WTC11 (cell line): Measurements from ENCODE around the gene TEP1. TPM values are rescaled to one million over a fixed set of nuclear protein-coding genes. Genes with fewer than 3 reads are reported as not detected.

Experiments used
- ATAC-seq: fragments of 200-7000 bp; cut with Tn5 transposase; 2 replicates; pipeline ENCODE4 v1.10.0; 2021; ENCODE audit warnings: mild to moderate bottlenecking, moderate library complexity
- CTCF ChIA-PET: fragments of 300-600 bp; sonication (Branson Sonifier 250); formaldehyde crosslinking; loops from one replicate; lab custom pipeline; 2021; ENCODE audit warnings: antibody characterized with exemption; lab: Charles Lee
- POLR2A ChIA-PET: fragments of 350-600 bp; sonication (Branson Sonifier 250); formaldehyde crosslinking; loops from one replicate; lab custom pipeline; 2021; ENCODE audit warnings: antibody characterized with exemption; lab: Charles Lee
- DNase-seq: peaks from one replicate; pipeline ENCODE4 v3.0.0; 2021; ENCODE audit warnings: low spot score
- H3K27ac Mint-ChIP-seq: 2 replicates; pipeline ENCODE4 v1.8.0; 2021; ENCODE audit warnings: mixed read lengths
- H3K27me3 Mint-ChIP-seq: 2 replicates; pipeline ENCODE4 v1.8.0; 2021; ENCODE audit warnings: low read depth, mild to moderate bottlenecking, moderate library complexity, mixed read lengths
- H3K36me3 Mint-ChIP-seq: 2 replicates; pipeline ENCODE4 v1.8.0; 2021; ENCODE audit warnings: mixed read lengths
- H3K4me1 Mint-ChIP-seq: 2 replicates; pipeline ENCODE4 v1.8.0; 2022; ENCODE audit warnings: mixed read lengths
- H3K4me3 Mint-ChIP-seq: 2 replicates; pipeline ENCODE4 v1.8.0; 2021; ENCODE audit warnings: mild to moderate bottlenecking, moderate library complexity, mixed read lengths
- H3K9me3 Mint-ChIP-seq: 2 replicates; pipeline ENCODE4 v1.8.0; 2021; ENCODE audit warnings: mixed read lengths
- ATF3 ChIP-seq: sonication (generic); formaldehyde crosslinking; conservative IDR thresholded peaks from 2 replicates; pipeline ENCODE4 v1.8.1; 2022; ENCODE audit warnings: mild to moderate bottlenecking, missing genetic modification reagents
- ATF6 ChIP-seq: sonication (generic); formaldehyde crosslinking; IDR thresholded peaks from 2 replicates; pipeline ENCODE4 v1.8.1; 2023; ENCODE audit warnings: mild to moderate bottlenecking, missing genetic modification reagents
- CBFB ChIP-seq: sonication (generic); formaldehyde crosslinking; IDR thresholded peaks from 2 replicates; pipeline ENCODE4 v1.8.1; 2022; ENCODE audit warnings: mild to moderate bottlenecking, low read depth, missing genetic modification reagents
- ESRRA ChIP-seq: sonication (generic); formaldehyde crosslinking; IDR thresholded peaks from 2 replicates; pipeline ENCODE4 v1.8.1; 2022; ENCODE audit warnings: mild to moderate bottlenecking, missing genetic modification reagents, borderline replicate concordance
- FOXK1 ChIP-seq: sonication (generic); formaldehyde crosslinking; IDR thresholded peaks from 2 replicates; pipeline ENCODE4 v1.8.0; 2022; ENCODE audit warnings: mild to moderate bottlenecking, moderate library complexity, missing genetic modification reagents
- JUN ChIP-seq: sonication (generic); formaldehyde crosslinking; IDR thresholded peaks from 2 replicates; pipeline ENCODE4 v1.8.0; 2023; ENCODE audit warnings: mild to moderate bottlenecking, missing genetic modification reagents
- NFE2L1 ChIP-seq: sonication (generic); formaldehyde crosslinking; IDR thresholded peaks from 2 replicates; pipeline ENCODE4 v1.8.1; 2023; ENCODE audit warnings: missing genetic modification reagents
- OVOL2 ChIP-seq: fragments of 250-450 bp; sonication (Bioruptor Pico); IDR thresholded peaks from 2 replicates; pipeline ENCODE4 v1.9.0; 2021; ENCODE audit warnings: mild to moderate bottlenecking, borderline replicate concordance
- SMAD3 ChIP-seq: sonication (generic); formaldehyde crosslinking; IDR thresholded peaks from 2 replicates; pipeline ENCODE4 v1.8.0; 2022; ENCODE audit warnings: missing genetic modification reagents, mild to moderate bottlenecking, borderline replicate concordance
- SOX15 ChIP-seq: fragments of 250-450 bp; sonication (Bioruptor Pico); IDR thresholded peaks from 2 replicates; pipeline ENCODE4 v1.9.0; 2021; ENCODE audit warnings: mild to moderate bottlenecking
- TEAD4 ChIP-seq: sonication (generic); formaldehyde crosslinking; IDR thresholded peaks from 2 replicates; pipeline ENCODE4 v1.8.0; 2022; ENCODE audit warnings: mild to moderate bottlenecking, missing genetic modification reagents
- ZMAT4 ChIP-seq: fragments of 250-450 bp; sonication (Bioruptor Pico); IDR thresholded peaks from 2 replicates; pipeline ENCODE4 v1.9.0; 2021; ENCODE audit warnings: mild to moderate bottlenecking
- ZNF138 ChIP-seq: sonication (generic); formaldehyde crosslinking; conservative IDR thresholded peaks from 2 replicates; pipeline ENCODE4 v1.8.1; 2022; ENCODE audit warnings: mild to moderate bottlenecking, moderate library complexity, missing genetic modification reagents
- ZNF281 ChIP-seq: sonication (generic); formaldehyde crosslinking; IDR thresholded peaks from 2 replicates; pipeline ENCODE4 v1.8.0; 2023; ENCODE audit warnings: mild to moderate bottlenecking, missing genetic modification reagents
- ZNF317 ChIP-seq: sonication (generic); formaldehyde crosslinking; IDR thresholded peaks from 2 replicates; pipeline ENCODE4 v1.8.1; 2023; ENCODE audit warnings: low read depth, mild to moderate bottlenecking, moderate library complexity, missing genetic modification reagents, borderline replicate concordance
- total RNA-seq: library from RNA; stranded (reverse); gene quantifications from 3 replicates; pipeline ENCODE4 v1.2.3, GENCODE V29; 2021
- TF ChIP-seq, protein P1 (sequence below): sonication (generic); formaldehyde crosslinking; IDR thresholded peaks from 2 replicates; pipeline ENCODE4 v1.8.1; 2023; ENCODE audit warnings: mild to moderate bottlenecking, missing genetic modification reagents
- TF ChIP-seq, protein P2 (sequence below): fragments of 250-450 bp; sonication (Bioruptor Pico); IDR thresholded peaks from 2 replicates; pipeline ENCODE4 v1.9.0; 2021; ENCODE audit warnings: moderate library complexity, mild to moderate bottlenecking, inconsistent platforms, borderline replicate concordance
- TF ChIP-seq, protein P3 (sequence below): sonication (generic); formaldehyde crosslinking; IDR thresholded peaks from 2 replicates; pipeline ENCODE4 v1.8.1; 2023; ENCODE audit warnings: mild to moderate bottlenecking, missing genetic modification reagents, moderate library complexity
- TF ChIP-seq, protein P4 (sequence below): sonication (generic); formaldehyde crosslinking; IDR thresholded peaks from 2 replicates; pipeline ENCODE4 v1.8.0; 2022; ENCODE audit warnings: mild to moderate bottlenecking, missing genetic modification reagents
- TF ChIP-seq, protein P5 (sequence below): sonication (generic); formaldehyde crosslinking; IDR thresholded peaks from 2 replicates; pipeline ENCODE4 v1.8.1; 2023; ENCODE audit warnings: mild to moderate bottlenecking, missing genetic modification reagents, borderline replicate concordance

Gene TEP1
- total RNA-seq, 1 experiment from 2014 or later: 16.0 TPM

DNA sequence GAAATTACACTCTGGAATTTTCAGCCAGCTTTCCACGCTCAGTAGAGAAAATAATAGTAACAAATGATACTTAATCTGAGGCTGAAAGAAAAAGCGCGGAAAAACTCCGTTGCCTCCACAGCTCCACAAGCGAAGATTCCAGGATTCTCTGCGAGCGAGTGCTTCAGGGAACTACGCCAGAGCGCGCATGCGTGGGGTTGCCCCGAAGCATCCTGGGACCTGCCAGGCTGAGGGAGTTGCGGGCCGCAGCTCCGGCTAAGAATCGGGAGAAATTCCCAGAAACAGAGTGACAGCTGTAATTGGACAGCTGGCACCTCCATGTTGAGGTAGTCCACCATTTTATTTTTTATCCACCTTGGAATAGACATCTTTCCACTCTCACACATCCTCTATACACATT lies 95.6 kb downstream of the TEP1 start:
- CTCF ChIA-PET: interaction anchor here (1.4 kb wide), 1 partner anchor 11 kb away, joined by 3 read pairs; no protein-coding TSS in a partner anchor
- TF ChIP-seq, protein P1, sequence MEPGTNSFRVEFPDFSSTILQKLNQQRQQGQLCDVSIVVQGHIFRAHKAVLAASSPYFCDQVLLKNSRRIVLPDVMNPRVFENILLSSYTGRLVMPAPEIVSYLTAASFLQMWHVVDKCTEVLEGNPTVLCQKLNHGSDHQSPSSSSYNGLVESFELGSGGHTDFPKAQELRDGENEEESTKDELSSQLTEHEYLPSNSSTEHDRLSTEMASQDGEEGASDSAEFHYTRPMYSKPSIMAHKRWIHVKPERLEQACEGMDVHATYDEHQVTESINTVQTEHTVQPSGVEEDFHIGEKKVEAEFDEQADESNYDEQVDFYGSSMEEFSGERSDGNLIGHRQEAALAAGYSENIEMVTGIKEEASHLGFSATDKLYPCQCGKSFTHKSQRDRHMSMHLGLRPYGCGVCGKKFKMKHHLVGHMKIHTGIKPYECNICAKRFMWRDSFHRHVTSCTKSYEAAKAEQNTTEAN (CRISPR knock-in tag): no peak
- TF ChIP-seq ZMAT4 (CRISPR knock-in tag): no peak
- no peak for TF ChIP-seq ATF6 (CRISPR knock-in tag)
- no peak for TF ChIP-seq NFE2L1 (CRISPR knock-in tag)
- TF ChIP-seq, protein P2, sequence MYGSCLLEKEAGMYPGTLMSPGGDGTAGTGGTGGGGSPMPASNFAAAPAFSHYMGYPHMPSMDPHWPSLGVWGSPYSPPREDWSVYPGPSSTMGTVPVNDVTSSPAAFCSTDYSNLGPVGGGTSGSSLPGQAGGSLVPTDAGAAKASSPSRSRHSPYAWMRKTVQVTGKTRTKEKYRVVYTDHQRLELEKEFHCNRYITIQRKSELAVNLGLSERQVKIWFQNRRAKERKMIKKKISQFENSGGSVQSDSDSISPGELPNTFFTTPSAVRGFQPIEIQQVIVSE (CRISPR knock-in tag): no peak
- no peak for TF ChIP-seq TEAD4 (CRISPR knock-in tag)
- TF ChIP-seq, protein P3, sequence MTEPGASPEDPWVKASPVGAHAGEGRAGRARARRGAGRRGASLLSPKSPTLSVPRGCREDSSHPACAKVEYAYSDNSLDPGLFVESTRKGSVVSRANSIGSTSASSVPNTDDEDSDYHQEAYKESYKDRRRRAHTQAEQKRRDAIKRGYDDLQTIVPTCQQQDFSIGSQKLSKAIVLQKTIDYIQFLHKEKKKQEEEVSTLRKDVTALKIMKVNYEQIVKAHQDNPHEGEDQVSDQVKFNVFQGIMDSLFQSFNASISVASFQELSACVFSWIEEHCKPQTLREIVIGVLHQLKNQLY (CRISPR knock-in tag): no peak
- TF ChIP-seq OVOL2: no peak
- no peak for TF ChIP-seq CBFB
- TF ChIP-seq ZNF281 (CRISPR knock-in tag): no peak
- TF ChIP-seq SMAD3 (CRISPR knock-in tag): no peak
- TF ChIP-seq JUN (CRISPR knock-in tag): no peak
- TF ChIP-seq ZNF138 (CRISPR knock-in tag): no peak
- no peak for TF ChIP-seq FOXK1 (CRISPR knock-in tag)
- no peak for TF ChIP-seq SOX15
- TF ChIP-seq, protein P4, sequence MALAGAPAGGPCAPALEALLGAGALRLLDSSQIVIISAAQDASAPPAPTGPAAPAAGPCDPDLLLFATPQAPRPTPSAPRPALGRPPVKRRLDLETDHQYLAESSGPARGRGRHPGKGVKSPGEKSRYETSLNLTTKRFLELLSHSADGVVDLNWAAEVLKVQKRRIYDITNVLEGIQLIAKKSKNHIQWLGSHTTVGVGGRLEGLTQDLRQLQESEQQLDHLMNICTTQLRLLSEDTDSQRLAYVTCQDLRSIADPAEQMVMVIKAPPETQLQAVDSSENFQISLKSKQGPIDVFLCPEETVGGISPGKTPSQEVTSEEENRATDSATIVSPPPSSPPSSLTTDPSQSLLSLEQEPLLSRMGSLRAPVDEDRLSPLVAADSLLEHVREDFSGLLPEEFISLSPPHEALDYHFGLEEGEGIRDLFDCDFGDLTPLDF: no peak
- TF ChIP-seq, protein P5, sequence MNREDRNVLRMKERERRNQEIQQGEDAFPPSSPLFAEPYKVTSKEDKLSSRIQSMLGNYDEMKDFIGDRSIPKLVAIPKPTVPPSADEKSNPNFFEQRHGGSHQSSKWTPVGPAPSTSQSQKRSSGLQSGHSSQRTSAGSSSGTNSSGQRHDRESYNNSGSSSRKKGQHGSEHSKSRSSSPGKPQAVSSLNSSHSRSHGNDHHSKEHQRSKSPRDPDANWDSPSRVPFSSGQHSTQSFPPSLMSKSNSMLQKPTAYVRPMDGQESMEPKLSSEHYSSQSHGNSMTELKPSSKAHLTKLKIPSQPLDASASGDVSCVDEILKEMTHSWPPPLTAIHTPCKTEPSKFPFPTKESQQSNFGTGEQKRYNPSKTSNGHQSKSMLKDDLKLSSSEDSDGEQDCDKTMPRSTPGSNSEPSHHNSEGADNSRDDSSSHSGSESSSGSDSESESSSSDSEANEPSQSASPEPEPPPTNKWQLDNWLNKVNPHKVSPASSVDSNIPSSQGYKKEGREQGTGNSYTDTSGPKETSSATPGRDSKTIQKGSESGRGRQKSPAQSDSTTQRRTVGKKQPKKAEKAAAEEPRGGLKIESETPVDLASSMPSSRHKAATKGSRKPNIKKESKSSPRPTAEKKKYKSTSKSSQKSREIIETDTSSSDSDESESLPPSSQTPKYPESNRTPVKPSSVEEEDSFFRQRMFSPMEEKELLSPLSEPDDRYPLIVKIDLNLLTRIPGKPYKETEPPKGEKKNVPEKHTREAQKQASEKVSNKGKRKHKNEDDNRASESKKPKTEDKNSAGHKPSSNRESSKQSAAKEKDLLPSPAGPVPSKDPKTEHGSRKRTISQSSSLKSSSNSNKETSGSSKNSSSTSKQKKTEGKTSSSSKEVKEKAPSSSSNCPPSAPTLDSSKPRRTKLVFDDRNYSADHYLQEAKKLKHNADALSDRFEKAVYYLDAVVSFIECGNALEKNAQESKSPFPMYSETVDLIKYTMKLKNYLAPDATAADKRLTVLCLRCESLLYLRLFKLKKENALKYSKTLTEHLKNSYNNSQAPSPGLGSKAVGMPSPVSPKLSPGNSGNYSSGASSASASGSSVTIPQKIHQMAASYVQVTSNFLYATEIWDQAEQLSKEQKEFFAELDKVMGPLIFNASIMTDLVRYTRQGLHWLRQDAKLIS (CRISPR knock-in tag): no peak
- TF ChIP-seq ESRRA (CRISPR knock-in tag): no peak
- no peak for TF ChIP-seq ZNF317 (CRISPR knock-in tag)
- TF ChIP-seq ATF3: no peak
- TF ChIP-seq, all 79 proteins: peak for 0
- POLR2A ChIA-PET: interaction anchor here (1.5 kb wide), 1 partner anchor 10 kb away, joined by 5 read pairs; no protein-coding TSS in a partner anchor
- DNase-seq (no peak), ATAC-seq (peak; percentile 23; the same call in 1 of the 2 replicates)
- Mint-ChIP-seq H3K4me1 (no peaks in the 10 kb centered on the region), H3K9me3 (no peaks in the 10 kb centered on the region), H3K36me3 (peaks cover 81% of the 10 kb centered on the region), H3K27me3 (no peaks in the 10 kb centered on the region), H3K27ac (peak overlapping the region; percentile 20; the same call in 1 of the 2 replicates), H3K4me3 (no peak overlapping the region)
